GM23338 (cell line): ENCODE measurements around the gene HS1BP3. TPM values are rescaled to one million over a fixed set of nuclear protein-coding genes. Genes with fewer than 3 reads are reported as not detected.

Source experiments
- ATAC-seq: fragments of 200-7000 bp; cut with Tn5 transposase; 3 replicates; pipeline ENCODE4 v1.9.1; 2020
- DNase-seq: peaks from one replicate; pipeline ENCODE4 v3.0.0-alpha.2; 2015; ENCODE audit warnings: low spot score
- H2AFZ ChIP-seq: fragments of 200-600 bp; sonication (generic); 2 replicates; pipeline ENCODE4 v1.8.0; 2016; ENCODE audit warnings: antibody characterized with exemption, mild to moderate bottlenecking, moderate library complexity
- H3F3A ChIP-seq: fragments of 200-600 bp; sonication (generic); replicated peaks from 2 replicates; pipeline ENCODE4 v1.8.0; 2017; ENCODE audit warnings: antibody characterized with exemption, mixed run types, low read depth
- H3K27ac ChIP-seq: fragments of 200-600 bp; sonication (generic); 2 replicates; pipeline ENCODE4 v1.6.1; 2016; ENCODE audit warnings: low read depth
- H3K27me3 ChIP-seq: fragments of 200-600 bp; sonication (generic); 2 replicates; pipeline ENCODE4 v1.8.0; 2016; ENCODE audit warnings: mild to moderate bottlenecking, mixed run types, moderate library complexity; ENCODE audit not compliant: insufficient read depth
- H3K36me3 ChIP-seq: fragments of 200-600 bp; sonication (generic); 2 replicates; pipeline ENCODE4 v1.8.0; 2016; ENCODE audit warnings: mild to moderate bottlenecking; ENCODE audit not compliant: insufficient read depth
- H3K4me1 ChIP-seq: fragments of 200-600 bp; sonication (generic); 2 replicates; pipeline ENCODE4 v1.8.0; 2016; ENCODE audit warnings: mild to moderate bottlenecking, moderate library complexity; ENCODE audit not compliant: insufficient read depth
- H3K4me2 ChIP-seq: fragments of 200-600 bp; sonication (generic); 2 replicates; pipeline ENCODE4 v1.7.1; 2017; ENCODE audit warnings: mixed run types
- H3K4me3 ChIP-seq: fragments of 200-600 bp; sonication (generic); 2 replicates; pipeline ENCODE4 v1.6.1; 2016; ENCODE audit warnings: mixed run types
- H3K79me2 ChIP-seq: fragments of 200-600 bp; sonication (generic); replicated peaks from 2 replicates; pipeline ENCODE4 v1.8.0; 2017; ENCODE audit warnings: mild to moderate bottlenecking; ENCODE audit not compliant: insufficient read depth
- H3K9me2 ChIP-seq: fragments of 200-600 bp; sonication (generic); 2 replicates; pipeline ENCODE4 v1.8.0; 2017; ENCODE audit not compliant: insufficient read depth
- H4K20me1 ChIP-seq: fragments of 200-600 bp; sonication (generic); replicated peaks from 2 replicates; pipeline ENCODE4 v1.8.0; 2017; ENCODE audit warnings: mild to moderate bottlenecking; ENCODE audit not compliant: insufficient read depth
- H3K27ac Mint-ChIP-seq: 2 replicates; pipeline ENCODE4 v1.8.0; 2020; ENCODE audit warnings: inconsistent platforms, mild to moderate bottlenecking, moderate library complexity, mixed read lengths
- H3K27me3 Mint-ChIP-seq: 3 replicates; pipeline ENCODE4 v1.8.0; 2022; ENCODE audit warnings: low read depth, mild to moderate bottlenecking, moderate library complexity, mixed read lengths, inconsistent platforms; ENCODE audit not compliant: insufficient read depth, poor library complexity
- H3K36me3 Mint-ChIP-seq: 3 replicates; pipeline ENCODE4 v1.8.0; 2021; ENCODE audit warnings: low read depth, mild to moderate bottlenecking, inconsistent platforms, moderate library complexity, mixed read lengths
- H3K4me1 Mint-ChIP-seq: 3 replicates; pipeline ENCODE4 v1.8.0; 2020; ENCODE audit warnings: mild to moderate bottlenecking, inconsistent platforms, mixed read lengths
- H3K4me3 Mint-ChIP-seq: 3 replicates; pipeline ENCODE4 v1.8.0; 2021; ENCODE audit warnings: moderate library complexity, mild to moderate bottlenecking, inconsistent platforms, mixed read lengths
- H3K9me3 Mint-ChIP-seq: 3 replicates; pipeline ENCODE4 v1.8.0; 2020; ENCODE audit warnings: moderate library complexity, mild to moderate bottlenecking, inconsistent platforms, mixed read lengths
- CTCF ChIP-seq, 2 experiments: fragments of 200-600 bp in 1 of 2; sonication (generic) in 1 of 2; conservative IDR thresholded peaks; 2 replicates each; pipeline versions ENCODE4 v1.5.1 to v1.6.1; 2016 to 2017; ENCODE audit warnings: antibody characterized with exemption in 2 of 2, low read depth in 2 of 2, mild to moderate bottlenecking in 2 of 2, moderate library complexity in 1 of 2
- ETS1 ChIP-seq: IDR thresholded peaks from 2 replicates; pipeline ENCODE4 v1.6.1; 2016; ENCODE audit warnings: antibody characterized with exemption
- EZH2 ChIP-seq: fragments of 200-600 bp; sonication (generic); IDR thresholded peaks from one replicate; pipeline ENCODE4 v1.8.0; 2017; ENCODE audit warnings: antibody characterized with exemption, mild to moderate bottlenecking, low read depth; ENCODE audit not compliant: unreplicated experiment
- EZH2phosphoT487 ChIP-seq: fragments of 200-600 bp; sonication (generic); IDR thresholded peaks from one replicate; pipeline ENCODE4 v1.8.1; 2018; ENCODE audit warnings: antibody characterized with exemption; ENCODE audit not compliant: unreplicated experiment
- JUNB ChIP-seq: IDR thresholded peaks from one replicate; pipeline ENCODE4 v1.6.1; 2016; ENCODE audit warnings: antibody characterized with exemption; ENCODE audit not compliant: unreplicated experiment
- NANOG ChIP-seq: IDR thresholded peaks from 2 replicates; pipeline ENCODE4 v1.6.1; 2016; ENCODE audit warnings: antibody characterized with exemption, borderline replicate concordance
- POLR2AphosphoS5 ChIP-seq: IDR thresholded peaks from 2 replicates; pipeline ENCODE4 v1.6.1; 2016; ENCODE audit warnings: antibody characterized with exemption, low read depth
- REST ChIP-seq: IDR thresholded peaks from one replicate; pipeline ENCODE4 v1.6.1; 2018; ENCODE audit warnings: antibody characterized with exemption; ENCODE audit not compliant: unreplicated experiment
- STAT1 ChIP-seq: IDR thresholded peaks from one replicate; pipeline ENCODE4 v1.6.1; 2016; ENCODE audit warnings: antibody characterized with exemption; ENCODE audit not compliant: unreplicated experiment
- ZNF114 ChIP-seq: fragments of 250-450 bp; sonication (Bioruptor Pico); IDR thresholded peaks from 2 replicates; pipeline ENCODE4 v1.5.0; 2020; ENCODE audit warnings: mild to moderate bottlenecking, moderate library complexity
- polyA plus RNA-seq: library from polyadenylated mRNA; unstranded; fragments of >200 nt; fragmentation: Nextera tagmentation; extraction: Ambion mirVana; gene quantifications from 2 replicates; pipeline ENCODE4 v1.2.1, GENCODE V29; 2016
- total RNA-seq: library from RNA; depleted of rRNA; stranded (reverse); fragments of >200 nt; shearing (Covaris generic); gene quantifications from 2 replicates; pipeline ENCODE4 v1.2.3, GENCODE V29; 2014

The HS1BP3 gene
- total and polyA plus RNA-seq, 2 experiments from 2014 or later, result 7.2 to 15.0 TPM

- TF ChIP-seq EZH2, result no peak
- no peak for TF ChIP-seq POLR2AphosphoS5
- TF ChIP-seq NANOG, result no peak
These were observed 19.1 kb downstream of the HS1BP3 start (continued) for GRCh38 chr2:20631617-20632307.

- no peak overlapping the region for H3K4me2 ChIP-seq
- no peak overlapping the region for H3K27ac Mint-ChIP-seq
- no peaks in the 10 kb centered on the region for H3K9me3 Mint-ChIP-seq
- H3K4me1 ChIP-seq, result peaks cover 6% of the 10 kb centered on the region
- peaks cover 5% of the 10 kb centered on the region for H3K27me3 Mint-ChIP-seq
- peaks cover 31% of the 10 kb centered on the region for H3K4me1 Mint-ChIP-seq
- ATAC-seq, result no peak
- H3K79me2 ChIP-seq, result no peaks in the 10 kb centered on the region
- no peaks in the 10 kb centered on the region for H4K20me1 ChIP-seq
- H3K27ac ChIP-seq, result no peak overlapping the region
- no peaks in the 10 kb centered on the region; the same call in 2 of the 3 replicates for H3K36me3 Mint-ChIP-seq
- no peaks in the 10 kb centered on the region for H3K36me3 ChIP-seq
- H3K27me3 ChIP-seq, result no peaks in the 10 kb centered on the region
- DNase-seq, result no peak
- H3K4me3 Mint-ChIP-seq, result no peak overlapping the region
- no peaks in the 10 kb centered on the region for H3F3A ChIP-seq
- no peak overlapping the region for H2AFZ ChIP-seq
- TF ChIP-seq ETS1, result no peak
- TF ChIP-seq STAT1, result no peak
- no peak for TF ChIP-seq CTCF (conservative IDR thresholded peaks at IDR 0.05; ENCODE audit: low read depth in 2 of 2)
- no peak for TF ChIP-seq NANOG
- no peak for TF ChIP-seq ZNF114
- H3K9me2 ChIP-seq, result no peaks in the 10 kb centered on the region; the same call in 1 of the 2 replicates
- H3K4me3 ChIP-seq, result no peak overlapping the region
These were observed 19.9 kb downstream of the HS1BP3 start for GRCh38 chr2:20630967-20631366.

GRCh38 chr2:20629581-20630171, 21.2 kb downstream of the HS1BP3 start:
- Histone ChIP-seq H3K4me1 (no peaks in the 10 kb centered on the region; the same call in 1 of the 2 replicates), H3K36me3 (no peaks in the 10 kb centered on the region), H3K4me2 (no peak overlapping the region), H3K79me2 (no peaks in the 10 kb centered on the region), H3K9me2 (no peaks in the 10 kb centered on the region; the same call in 1 of the 2 replicates), H4K20me1 (no peaks in the 10 kb centered on the region), H3K27ac (no peak overlapping the region), H3F3A (no peaks in the 10 kb centered on the region), H3K4me3 (no peak overlapping the region), H3K27me3 (no peaks in the 10 kb centered on the region), H2AFZ (no peak overlapping the region)
- Mint-ChIP-seq H3K27ac (no peak overlapping the region), H3K36me3 (no peaks in the 10 kb centered on the region; the same call in 2 of the 3 replicates), H3K4me1 (peaks cover 22% of the 10 kb centered on the region), H3K27me3 (peaks cover 3% of the 10 kb centered on the region), H3K4me3 (no peak overlapping the region), H3K9me3 (no peaks in the 10 kb centered on the region)
- ATAC-seq (no peak), DNase-seq (no peak)
- no peak for TF ChIP-seq CTCF (conservative IDR thresholded peaks at IDR 0.05; ENCODE audit: low read depth in 2 of 2)
- no peak for TF ChIP-seq NANOG
- no peak for TF ChIP-seq REST
- no peak for TF ChIP-seq EZH2phosphoT487
- TF ChIP-seq JUNB, result no peak
